Breast epithelium (tissue), 4 donors: ENCODE measurements around the gene PLPPR5. TPM values are rescaled to one million over a fixed set of nuclear protein-coding genes. Genes with fewer than 3 reads are reported as not detected.

ENCODE experiments used
- DNase-seq, 2 donors: peaks; one replicate each; pipeline ENCODE4 v3.0.0-alpha.2; 2019; ENCODE audit warnings: low spot score in 2 of 2
- H3K27ac ChIP-seq, 2 donors: fragments of 200-600 bp; sonication (generic) in 1 of 2; one replicate each; pipeline ENCODE4 v1.5.1; 2016 to 2019; ENCODE audit warnings: mild to moderate bottlenecking in 1 of 2
- H3K27me3 ChIP-seq, 2 donors: fragments of 200-600 bp; sonication (generic) in 1 of 2; one replicate each; pipeline versions ENCODE4 v1.5.1 to v1.6.0; 2017 to 2019; ENCODE audit warnings: control low read depth in 1 of 2, mild to moderate bottlenecking in 1 of 2
- H3K36me3 ChIP-seq: fragments of 200-600 bp; one replicate; pipeline ENCODE4 v1.5.1; 2019
- H3K4me1 ChIP-seq, 2 donors: fragments of 200-600 bp; sonication (generic); one replicate each; pipeline ENCODE4 v1.5.1; 2016 to 2019; ENCODE audit warnings: control low read depth in 1 of 2
- H3K4me3 ChIP-seq, 3 donors: fragments of 200-600 bp; sonication (generic); 1 replicate in 2 of 3; 2 replicates in 1 of 3; pipeline ENCODE4 v1.5.1; 2016 to 2019; ENCODE audit warnings: mild to moderate bottlenecking in 3 of 3, moderate library complexity in 2 of 3
- H3K9me3 ChIP-seq, 2 donors: fragments of 200-600 bp; sonication (generic) in 1 of 2; one replicate each; pipeline ENCODE4 v1.5.1; 2016 to 2019; ENCODE audit warnings: control low read depth in 1 of 2
- CTCF ChIP-seq, 3 donors: fragments of 450-650 bp; IDR thresholded peaks; one replicate each; pipeline ENCODE4 v1.5.1; 2016 to 2017; ENCODE audit warnings: antibody characterized with exemption in 3 of 3, mild to moderate bottlenecking in 3 of 3, moderate library complexity in 3 of 3
- POLR2A ChIP-seq: fragments of 450-650 bp; IDR thresholded peaks from one replicate; pipeline ENCODE4 v1.6.1; 2016; ENCODE audit warnings: antibody characterized with exemption, mild to moderate bottlenecking, moderate library complexity
- POLR2AphosphoS5 ChIP-seq, 3 donors: sonication (generic); formaldehyde crosslinking; IDR thresholded peaks; one replicate each; pipeline ENCODE4 v1.6.1; 2017; ENCODE audit warnings: antibody characterized with exemption in 3 of 3
- intact Hi-C: fragments of 100-400 bp; cut with DNase I; formaldehyde crosslinking; loops from one replicate; pipeline ENCODE4 v1.15.1; 2023; ENCODE audit warnings: low total_unique reads
- total RNA-seq, 3 donors: library from RNA; depleted of rRNA; stranded (reverse); fragments of >200 nt; gene quantifications; one replicate each; pipeline ENCODE4 v1.1.0, GENCODE V29; 2016

PLPPR5 gene
- total RNA-seq, 3 donors from 2014 or later: not detected

- Histone ChIP-seq H3K27ac (no peak overlapping the region), H3K9me3 (no peaks in the 10 kb centered on the region), H3K36me3 (no peaks in the 10 kb centered on the region), H3K27me3 (no peaks in the 10 kb centered on the region), H3K4me3 (no peak overlapping the region), H3K4me1 (no peaks in the 10 kb centered on the region)
- DNase-seq: no peak
- intact Hi-C loops: no loop called here
- TF ChIP-seq POLR2AphosphoS5 (IDR thresholded peaks at IDR 0.05): no peak
- no peak for TF ChIP-seq POLR2A
- TF ChIP-seq CTCF (IDR thresholded peaks at IDR 0.05): no peak
Observed at GRCh38 chr1:98975113-98975512, 29.5 kb downstream of the PLPPR5 start.

- H3K27me3 ChIP-seq: no peaks in the 10 kb centered on the region
- TF ChIP-seq POLR2AphosphoS5 (IDR thresholded peaks at IDR 0.05): no peak
- TF ChIP-seq POLR2A: no peak
- intact Hi-C loops: no loop called here
- H3K36me3 ChIP-seq: no peaks in the 10 kb centered on the region
- no peak for DNase-seq
- H3K4me3 ChIP-seq: no peak overlapping the region
- H3K9me3 ChIP-seq: no peaks in the 10 kb centered on the region
- no peak overlapping the region for H3K27ac ChIP-seq
- H3K4me1 ChIP-seq: no peaks in the 10 kb centered on the region
Observed at GRCh38 chr1:98969798-98970490, 34.7 kb downstream of the PLPPR5 start.

GRCh38 chr1:98967122-98967521 lies 37.5 kb downstream of the PLPPR5 start:
- Histone ChIP-seq H3K27me3 (no peaks in the 10 kb centered on the region), H3K36me3 (no peaks in the 10 kb centered on the region), H3K4me1 (no peaks in the 10 kb centered on the region), H3K9me3 (no peaks in the 10 kb centered on the region), H3K4me3 (no peak overlapping the region), H3K27ac (no peak overlapping the region)
- intact Hi-C loops: no loop called here
- no peak for TF ChIP-seq POLR2AphosphoS5 (IDR thresholded peaks at IDR 0.05)
- no peak for TF ChIP-seq CTCF (IDR thresholded peaks at IDR 0.05)
- no peak for TF ChIP-seq POLR2A
- no peak for DNase-seq

- Histone ChIP-seq H3K4me3 (no peak overlapping the region), H3K36me3 (no peaks in the 10 kb centered on the region), H3K4me1 (no peaks in the 10 kb centered on the region), H3K27me3 (no peaks in the 10 kb centered on the region), H3K27ac (no peak overlapping the region), H3K9me3 (no peaks in the 10 kb centered on the region)
- intact Hi-C loops: no loop called here
- TF ChIP-seq POLR2A: no peak
- no peak for TF ChIP-seq POLR2AphosphoS5 (IDR thresholded peaks at IDR 0.05)
- no peak for TF ChIP-seq CTCF (IDR thresholded peaks at IDR 0.05)
- DNase-seq: no peak
Observed at GRCh38 chr1:98965394-98965793, 39.3 kb downstream of the PLPPR5 start.

GRCh38 chr1:98964198-98964597 lies 40.5 kb downstream of the PLPPR5 start:
- intact Hi-C loops: no loop called here
- no peaks in the 10 kb centered on the region for H3K4me1 ChIP-seq
- H3K9me3 ChIP-seq: no peaks in the 10 kb centered on the region
- H3K36me3 ChIP-seq: no peaks in the 10 kb centered on the region
- H3K27ac ChIP-seq: no peak overlapping the region
- H3K27me3 ChIP-seq: no peaks in the 10 kb centered on the region
- no peak for DNase-seq
- TF ChIP-seq POLR2AphosphoS5 (IDR thresholded peaks at IDR 0.05) (no peak), POLR2A (no peak), CTCF (IDR thresholded peaks at IDR 0.05) (no peak)
- H3K4me3 ChIP-seq: no peak overlapping the region
